HFF-Myc (cell line): ENCODE results near the gene KCNN3.

Source experiments
- DNase-seq: peaks from one replicate; pipeline ENCODE4 v3.0.0-alpha.2; 2011; ENCODE audit warnings: low read depth; ENCODE audit errors: extremely low read depth
- H3K4me3 ChIP-seq: replicated peaks from 2 replicates; pipeline ENCODE4 v1.5.1; 2011; ENCODE audit warnings: low read depth, mild to moderate bottlenecking, control low read depth, low read length
- CTCF ChIP-seq: IDR thresholded peaks from 2 replicates; pipeline ENCODE4 v1.5.1; 2012; ENCODE audit warnings: mild to moderate bottlenecking, low read depth, low read length, control low read depth; ENCODE audit errors: missing control alignments

Gene KCNN3

DNA sequence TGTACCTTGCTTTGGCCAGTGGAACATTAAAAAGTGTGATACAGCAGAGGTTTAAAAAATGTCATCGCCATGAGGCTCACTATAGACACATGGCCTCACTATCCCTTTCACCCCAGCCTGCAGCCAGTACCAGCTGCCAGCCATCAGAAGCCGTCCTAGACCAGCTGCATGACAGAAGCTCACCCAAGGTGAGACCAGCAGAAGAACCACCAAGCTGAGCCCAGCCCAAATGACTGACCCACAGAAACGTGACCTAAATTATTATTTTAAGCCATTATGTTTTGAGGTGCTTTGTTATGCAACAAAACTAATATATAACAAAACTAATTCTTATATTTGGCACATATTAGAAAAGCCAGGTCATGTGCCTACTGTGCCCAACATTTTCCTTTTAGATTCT, 91.1 kb downstream of the KCNN3 start:
- no peak for TF ChIP-seq CTCF
- no peak for DNase-seq
- H3K4me3 ChIP-seq, result no peak overlapping the region

DNA sequence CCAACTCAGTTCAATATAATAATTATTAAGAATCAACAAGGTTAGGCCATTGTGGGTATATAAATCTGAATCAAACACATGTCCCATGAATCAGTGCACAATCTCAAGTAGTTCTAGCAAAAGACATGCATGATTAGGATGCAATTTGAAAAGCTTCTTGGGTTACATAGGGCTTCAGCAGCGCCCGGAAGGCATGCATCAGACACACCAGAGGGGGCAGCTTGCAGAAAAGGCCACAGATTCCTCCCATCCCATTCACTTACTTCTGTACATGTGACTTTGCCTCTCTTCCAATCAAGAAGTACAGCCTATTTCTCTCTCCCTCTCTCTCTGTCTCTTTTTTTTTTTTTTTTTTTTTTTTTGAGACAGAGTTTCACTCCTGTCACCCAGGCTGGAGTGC, 91.8 kb downstream of the KCNN3 start:
- TF ChIP-seq CTCF, result no peak
- DNase-seq, result no peak
- no peak overlapping the region for H3K4me3 ChIP-seq

- TF ChIP-seq CTCF, result no peak
- no peak for DNase-seq
- H3K4me3 ChIP-seq, result no peak overlapping the region
Measured at GRCh38 chr1:154777781-154778180, 92.3 kb downstream of the KCNN3 start.

DNA sequence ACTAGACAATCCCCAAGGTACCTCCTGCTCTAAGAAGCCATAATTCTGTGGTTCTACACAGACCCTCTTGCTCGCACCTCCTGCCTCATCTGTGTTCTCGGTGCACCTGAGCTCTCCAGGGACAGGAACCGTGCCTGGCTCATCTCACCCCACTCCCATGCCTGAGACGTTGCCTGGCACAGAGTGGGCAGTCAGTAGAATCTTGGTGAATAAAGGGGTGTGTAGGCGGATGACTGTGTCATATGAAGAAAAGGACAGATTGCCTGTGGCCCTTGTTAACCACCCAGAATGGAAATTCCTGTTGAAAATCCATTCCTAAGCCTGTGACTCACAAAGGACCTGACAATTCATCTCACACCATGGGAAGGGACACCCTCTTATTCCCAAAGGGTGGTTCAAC, 92.9 kb downstream of the KCNN3 start:
- no peak for TF ChIP-seq CTCF
- DNase-seq, result no peak
- no peak overlapping the region for H3K4me3 ChIP-seq

DNA sequence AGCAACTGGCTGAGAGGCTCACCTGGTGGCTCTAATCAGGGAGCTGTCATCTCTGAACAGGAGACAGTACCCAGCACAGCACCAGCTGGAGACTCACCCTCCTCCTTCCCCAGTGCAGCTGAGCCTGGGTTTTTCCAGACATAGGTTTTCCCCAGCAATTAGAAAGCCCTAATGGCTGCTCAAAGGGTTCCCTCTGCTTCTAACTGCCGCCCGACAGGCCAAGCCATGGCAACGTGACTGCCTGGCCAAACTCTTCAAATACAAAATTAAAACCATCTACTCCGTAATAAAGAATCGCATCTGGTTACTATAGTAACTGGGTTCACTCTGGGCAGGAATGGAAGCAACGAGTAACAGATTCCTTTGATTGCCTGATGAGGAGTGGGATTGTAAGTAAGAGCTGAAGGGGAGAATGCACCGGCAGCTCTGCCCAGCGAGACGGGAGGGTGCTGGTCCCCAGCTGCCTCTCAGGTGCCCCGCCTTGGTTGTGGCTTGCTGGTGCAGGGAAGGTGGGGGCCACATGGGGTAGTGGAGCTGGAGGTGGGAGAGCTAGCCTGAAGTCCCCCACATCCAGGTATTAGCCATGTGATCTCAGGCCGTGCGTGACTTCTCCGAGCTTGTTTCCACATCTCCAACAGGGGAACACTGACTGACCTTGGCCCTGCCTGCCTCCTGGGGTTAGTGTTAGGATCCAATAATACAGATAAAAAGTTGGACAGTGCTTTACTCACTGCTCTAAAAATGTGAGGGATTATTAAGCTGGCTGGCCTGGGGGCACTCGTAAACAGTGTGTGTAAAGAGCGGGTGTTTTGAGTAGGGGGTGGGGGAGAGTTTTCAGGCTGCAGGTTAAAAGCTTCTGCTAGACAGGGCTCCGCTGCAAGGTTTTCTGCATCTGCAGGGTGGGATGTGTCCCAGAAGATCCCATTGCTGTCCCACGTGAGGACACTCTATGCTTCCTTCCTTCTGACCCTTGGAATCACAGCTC, 94.2 kb downstream of the KCNN3 start:
- no peak for DNase-seq
- no peak for TF ChIP-seq CTCF
- H3K4me3 ChIP-seq, result no peak overlapping the region

DNA sequence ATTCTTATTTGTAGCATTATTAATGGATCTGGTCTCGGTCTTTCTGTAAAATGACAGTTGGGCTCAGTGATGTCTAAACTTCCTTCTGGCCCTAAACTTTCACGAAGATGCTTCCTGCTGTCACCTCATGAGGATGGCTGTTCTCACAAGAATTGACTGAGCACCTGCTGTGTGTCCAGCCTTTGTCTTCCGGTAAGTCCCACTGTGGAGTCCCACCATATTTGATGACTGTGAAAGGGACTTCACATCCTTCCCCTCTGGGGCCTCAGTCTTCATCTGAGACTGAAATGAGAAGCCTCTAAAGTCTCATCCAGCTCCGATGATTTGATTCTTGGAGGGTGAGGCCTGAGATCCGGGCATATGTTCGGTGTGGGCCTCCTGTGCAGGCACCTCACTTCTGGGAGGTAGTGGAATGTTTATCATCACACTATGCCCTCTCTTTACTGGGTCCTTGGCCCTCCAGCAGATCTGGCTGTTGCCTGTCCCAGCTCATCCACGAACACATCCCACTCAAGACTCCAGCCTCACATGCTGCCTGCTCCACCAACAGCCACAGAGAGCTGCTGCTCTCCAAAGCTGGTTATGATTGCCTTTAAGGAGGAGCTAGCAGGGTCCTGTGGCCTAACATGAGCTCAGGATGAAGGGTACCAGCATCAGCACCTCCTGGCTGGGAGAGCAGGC, 95.8 kb downstream of the KCNN3 start:
- DNase-seq, result no peak
- H3K4me3 ChIP-seq, result no peak overlapping the region
- no peak for TF ChIP-seq CTCF
